ENCODE data around the gene CLEC4D. TPM values are rescaled to one million over a fixed set of nuclear protein-coding genes. Genes with fewer than 3 reads are reported as not detected.
A peak's percentile ranks its signal among the peaks of the same experiment; 100 is the strongest.
"Not testable (repeated sequence)": the region's sequence is repeated elsewhere in the genome, so short reads cannot be mapped to it uniquely, and the experiment has no call there.

CLEC4D gene
- total RNA-seq, 1 experiment from 2014 or later, result 0.42 TPM

- Histone ChIP-seq H2BK120ac (ENCODE audit: low read depth, low read length, poor library complexity, severe bottlenecking) (no peak overlapping the region), H2AK5ac (ENCODE audit: insufficient read length, low read length) (no peak overlapping the region), H3K27me3 (ENCODE audit: insufficient read depth, low read length) (no peaks in the 10 kb centered on the region), H3K56ac (ENCODE audit: insufficient read length, low read depth, low read length) (no peak overlapping the region), H3K23ac (ENCODE audit: insufficient read length, low read depth, low read length) (no peak overlapping the region), H3K9me3 (ENCODE audit: control insufficient read depth, low read depth, low read length) (peaks cover 8% of the 10 kb centered on the region), H2BK20ac (ENCODE audit: low read depth, low read length, poor library complexity, severe bottlenecking) (no peak overlapping the region), H4K91ac (ENCODE audit: insufficient read length, low read depth, low read length) (no peak overlapping the region), H3K9ac (ENCODE audit: extremely low read depth, insufficient read length, low read length) (no peak overlapping the region), H3K18ac (ENCODE audit: insufficient read length, low read depth, low read length) (no peak overlapping the region), H2BK15ac (ENCODE audit: low read depth, low read length) (no peak overlapping the region), H3K14ac (ENCODE audit: insufficient read depth, low read length) (no peak overlapping the region), H4K8ac (replicated peaks; ENCODE audit: insufficient read length, low read depth, low read length) (no peak overlapping the region), H2BK5ac (ENCODE audit: insufficient read length, low read length) (no peak overlapping the region), H3K79me2 (ENCODE audit: insufficient read depth, low read length) (no peaks in the 10 kb centered on the region), H4K5ac (ENCODE audit: insufficient read length, low read depth, low read length) (no peak overlapping the region), H3K4me2 (ENCODE audit: insufficient read depth, insufficient read length, low read length) (no peak overlapping the region), H2AFZ (ENCODE audit: low read length) (no peak overlapping the region), H3K27ac (ENCODE audit: insufficient read length, low read depth, low read length) (no peak overlapping the region), H3T11ph (ENCODE audit: low read length) (no peak overlapping the region), H2BK12ac (ENCODE audit: insufficient read length, low read depth, low read length) (no peak overlapping the region), H4K20me1 (ENCODE audit: control insufficient read depth, insufficient read depth, insufficient read length) (no peaks in the 10 kb centered on the region), H3K4me1 (ENCODE audit: insufficient read depth, low read length) (no peaks in the 10 kb centered on the region; the same call in 1 of the 2 replicates), H3K23me2 (ENCODE audit: insufficient read length, low read depth, low read length, poor library complexity, severe bottlenecking) (no peaks in the 10 kb centered on the region), H3K79me1 (ENCODE audit: insufficient read depth, low read depth, low read length, poor library complexity, severe bottlenecking) (no peaks in the 10 kb centered on the region), H3K4ac (ENCODE audit: low read depth, low read length) (no peak overlapping the region)
- DNase-seq, result peak; percentile 51
- TF ChIP-seq CTCF (conservative IDR thresholded peaks at IDR 0.05), result no peak
- peaks cover 10 to 17% of the 10 kb centered on the region in 2 experiments for H3K9me3 Mint-ChIP-seq
- H3K27ac Mint-ChIP-seq, result 0 out of 7 replicates have a peak overlapping the region, but pooled peaks of 1 of the 3 experiments have one; percentile 47
- H3K36me3 Mint-ChIP-seq (ENCODE audit: insufficient read depth in 1 of 3, low read depth in 3 of 3), result peaks cover 0 to 20% (median 13%) of the 10 kb centered on the region in 3 experiments; a peak in 5 of 7 replicates
- H3K4me1 Mint-ChIP-seq, result peaks cover 37 to 38% of the 10 kb centered on the region in 2 experiments
- peak overlapping the region in 1 of 2 experiments; percentile 20; a peak in 1 of 5 replicates for H3K4me3 Mint-ChIP-seq
- WGBS (ENCODE audit: extremely low coverage, insufficient read length, low lambda C conversion rate), result no CpG with 5 or more reads among the region's 22 CpGs
- no peaks in the 10 kb centered on the region for H3K27me3 Mint-ChIP-seq (ENCODE audit: low read depth)
Observed at GRCh38 chr12:8564656-8565055, 51.4 kb downstream of the CLEC4D start.

- H4K91ac ChIP-seq (ENCODE audit: insufficient read length, low read depth, low read length); H2AK5ac ChIP-seq (ENCODE audit: insufficient read length, low read length); H3K23ac ChIP-seq (ENCODE audit: insufficient read length, low read depth, low read length); H3T11ph ChIP-seq (ENCODE audit: low read length); H3K4me2 ChIP-seq (ENCODE audit: insufficient read depth, insufficient read length, low read length); H3K27me3 Mint-ChIP-seq (ENCODE audit: low read depth); H3K27ac Mint-ChIP-seq; H3K79me1 ChIP-seq (ENCODE audit: insufficient read depth, low read depth, low read length, poor library complexity, severe bottlenecking); H4K20me1 ChIP-seq (ENCODE audit: control insufficient read depth, insufficient read depth, insufficient read length); H2BK20ac ChIP-seq (ENCODE audit: low read depth, low read length, poor library complexity, severe bottlenecking); H3K23me2 ChIP-seq (ENCODE audit: insufficient read length, low read depth, low read length, poor library complexity, severe bottlenecking); H3K27me3 ChIP-seq (ENCODE audit: insufficient read depth, low read length); H3K27ac ChIP-seq (ENCODE audit: insufficient read length, low read depth, low read length); H2BK120ac ChIP-seq (ENCODE audit: low read depth, low read length, poor library complexity, severe bottlenecking); H4K8ac ChIP-seq (replicated peaks; ENCODE audit: insufficient read length, low read depth, low read length); H3K56ac ChIP-seq (ENCODE audit: insufficient read length, low read depth, low read length); H3K9ac ChIP-seq (ENCODE audit: extremely low read depth, insufficient read length, low read length); DNase-seq; H2BK12ac ChIP-seq (ENCODE audit: insufficient read length, low read depth, low read length); H2AFZ ChIP-seq (ENCODE audit: low read length); H3K79me2 ChIP-seq (ENCODE audit: insufficient read depth, low read length); H2BK15ac ChIP-seq (ENCODE audit: low read depth, low read length); H3K4ac ChIP-seq (ENCODE audit: low read depth, low read length); H4K5ac ChIP-seq (ENCODE audit: insufficient read length, low read depth, low read length); H3K4me1 ChIP-seq (ENCODE audit: insufficient read depth, low read length); H3K18ac ChIP-seq (ENCODE audit: insufficient read length, low read depth, low read length); H3K4me3 Mint-ChIP-seq; H2BK5ac ChIP-seq (ENCODE audit: insufficient read length, low read length); H3K14ac ChIP-seq (ENCODE audit: insufficient read depth, low read length); H3K9me3 ChIP-seq (ENCODE audit: control insufficient read depth, low read depth, low read length): not testable (repeated sequence)
- H3K36me3 Mint-ChIP-seq (ENCODE audit: insufficient read depth in 1 of 3, low read depth in 3 of 3), result peaks cover 0 to 20% (median 13%) of the 10 kb centered on the region in 3 experiments; a peak in 5 of 7 replicates
- WGBS (ENCODE audit: extremely low coverage, insufficient read length, low lambda C conversion rate), result no CpG with 5 or more reads among the region's 2 CpGs
- H3K9me3 Mint-ChIP-seq, result peaks cover 10 to 15% of the 10 kb centered on the region in 2 experiments
- H3K4me1 Mint-ChIP-seq, result peaks cover 37 to 38% of the 10 kb centered on the region in 2 experiments
Observed at GRCh38 chr12:8566052-8566451, 52.7 kb downstream of the CLEC4D start.
